Esophagus squamous epithelium (tissue), 5 donors: Measurements from ENCODE around the gene PSMD6. TPM values are rescaled to one million over a fixed set of nuclear protein-coding genes. Genes with fewer than 3 reads are reported as not detected.

Experiments used
- DNase-seq: peaks from one replicate; lab custom pipeline; 2025; lab: John Stamatoyannopoulos, UW
- H3K27ac ChIP-seq, 4 donors: fragments of 200-600 bp; sonication (generic); one replicate each; pipeline ENCODE4 v1.5.1; 2016 to 2019; ENCODE audit warnings: mild to moderate bottlenecking in 1 of 4
- H3K27me3 ChIP-seq, 4 donors: fragments of 200-600 bp; sonication (generic); 1 replicate in 3 of 4; 2 replicates in 1 of 4; pipeline versions ENCODE4 v1.5.1 to v1.6.0; 2017 to 2021; ENCODE audit warnings: antibody characterized with exemption in 1 of 4
- H3K36me3 ChIP-seq, 3 donors: fragments of 200-600 bp; sonication (generic); one replicate each; pipeline ENCODE4 v1.5.1; 2016 to 2019
- H3K4me1 ChIP-seq, 3 donors: fragments of 200-600 bp; sonication (generic); one replicate each; pipeline ENCODE4 v1.5.1; 2017 to 2019
- H3K4me3 ChIP-seq, 4 donors: fragments of 200-600 bp; sonication (generic); 1 replicate in 3 of 4; 2 replicates in 1 of 4; pipeline ENCODE4 v1.5.1; 2016 to 2019; ENCODE audit warnings: mild to moderate bottlenecking in 2 of 4, moderate library complexity in 1 of 4
- H3K9me3 ChIP-seq, 3 donors: fragments of 200-600 bp; sonication (generic); one replicate each; pipeline ENCODE4 v1.5.1; 2016 to 2019
- POLR2A ChIP-seq, 4 donors: fragments of 450-650 bp; IDR thresholded peaks; one replicate each; pipeline ENCODE4 v1.6.1; 2017; ENCODE audit warnings: antibody characterized with exemption in 4 of 4, mild to moderate bottlenecking in 4 of 4, moderate library complexity in 3 of 4
- WGBS, 2 donors: methylation state at CpG; one replicate each; pipeline ENCODE4 v1.1.5; 2018; 5-methylcytosine and 5-hydroxymethylcytosine counted together
- intact Hi-C: fragments of 100-400 bp; cut with DNase I; formaldehyde crosslinking; loops from one replicate; pipeline ENCODE4 v1.15.0; 2022
- total RNA-seq, 4 donors: library from RNA; depleted of rRNA; stranded (reverse); fragments of >200 nt; gene quantifications; one replicate each; pipeline ENCODE4 v1.1.0, GENCODE V29; 2016
- TF ChIP-seq, protein P1 (sequence below), 6 experiments: fragments of 450-650 bp in 4 of 6; fragments of 200-600 bp in 2 of 6; sonication (generic) in 2 of 6; IDR thresholded peaks; one replicate each; pipeline ENCODE4 v1.5.1; 2016 to 2019; ENCODE audit warnings: antibody characterized with exemption in 6 of 6, mild to moderate bottlenecking in 4 of 6, moderate library complexity in 4 of 6
- donor health status: DM: yes; HTN: yes; CAD: no.

Gene PSMD6
- total RNA-seq, 4 donors from 2014 or later = 53.1 to 102 (median 81.6) TPM

DNA sequence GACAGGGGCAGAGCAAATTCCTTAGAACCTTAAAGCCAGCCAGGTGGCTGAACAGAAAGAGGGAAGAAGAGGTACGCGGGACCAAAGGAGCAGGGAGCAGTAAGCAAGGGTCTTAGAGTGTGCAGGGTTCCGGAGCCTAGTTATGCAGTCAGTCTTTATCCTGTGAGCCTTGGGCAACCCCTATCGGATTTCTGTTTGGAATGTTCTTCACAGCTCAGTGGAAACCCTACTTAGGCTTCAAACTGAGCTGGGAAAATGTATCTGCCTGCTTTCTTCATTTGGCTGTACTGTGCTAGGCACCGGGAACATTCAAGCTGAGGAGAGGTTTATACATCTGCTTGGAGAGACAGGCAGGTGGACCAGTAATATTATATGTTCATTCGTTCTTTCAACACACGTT is 37.1 kb downstream of the PSMD6 start:
- 83 to 88% methylated on average over 7 of the region's 7 CpGs for whole genome bisulfite sequencing, 2 donors
- H3K27me3 ChIP-seq = no peaks in the 10 kb centered on the region
- intact Hi-C loops = no loop called here
- TF ChIP-seq POLR2A (IDR thresholded peaks at IDR 0.05) = no peak
- TF ChIP-seq, protein P1, sequence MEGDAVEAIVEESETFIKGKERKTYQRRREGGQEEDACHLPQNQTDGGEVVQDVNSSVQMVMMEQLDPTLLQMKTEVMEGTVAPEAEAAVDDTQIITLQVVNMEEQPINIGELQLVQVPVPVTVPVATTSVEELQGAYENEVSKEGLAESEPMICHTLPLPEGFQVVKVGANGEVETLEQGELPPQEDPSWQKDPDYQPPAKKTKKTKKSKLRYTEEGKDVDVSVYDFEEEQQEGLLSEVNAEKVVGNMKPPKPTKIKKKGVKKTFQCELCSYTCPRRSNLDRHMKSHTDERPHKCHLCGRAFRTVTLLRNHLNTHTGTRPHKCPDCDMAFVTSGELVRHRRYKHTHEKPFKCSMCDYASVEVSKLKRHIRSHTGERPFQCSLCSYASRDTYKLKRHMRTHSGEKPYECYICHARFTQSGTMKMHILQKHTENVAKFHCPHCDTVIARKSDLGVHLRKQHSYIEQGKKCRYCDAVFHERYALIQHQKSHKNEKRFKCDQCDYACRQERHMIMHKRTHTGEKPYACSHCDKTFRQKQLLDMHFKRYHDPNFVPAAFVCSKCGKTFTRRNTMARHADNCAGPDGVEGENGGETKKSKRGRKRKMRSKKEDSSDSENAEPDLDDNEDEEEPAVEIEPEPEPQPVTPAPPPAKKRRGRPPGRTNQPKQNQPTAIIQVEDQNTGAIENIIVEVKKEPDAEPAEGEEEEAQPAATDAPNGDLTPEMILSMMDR (IDR thresholded peaks at IDR 0.05) = no peak
- peaks cover 6 to 100% (median 41%) of the 10 kb centered on the region in 3 donors for H3K36me3 ChIP-seq
- no peak for DNase-seq
- peaks cover 0 to 8% (median 0%) of the 10 kb centered on the region in 3 donors for H3K4me1 ChIP-seq
- H3K4me3 ChIP-seq = no peak overlapping the region
- no peaks in the 10 kb centered on the region for H3K9me3 ChIP-seq
- no peak overlapping the region for H3K27ac ChIP-seq

DNA sequence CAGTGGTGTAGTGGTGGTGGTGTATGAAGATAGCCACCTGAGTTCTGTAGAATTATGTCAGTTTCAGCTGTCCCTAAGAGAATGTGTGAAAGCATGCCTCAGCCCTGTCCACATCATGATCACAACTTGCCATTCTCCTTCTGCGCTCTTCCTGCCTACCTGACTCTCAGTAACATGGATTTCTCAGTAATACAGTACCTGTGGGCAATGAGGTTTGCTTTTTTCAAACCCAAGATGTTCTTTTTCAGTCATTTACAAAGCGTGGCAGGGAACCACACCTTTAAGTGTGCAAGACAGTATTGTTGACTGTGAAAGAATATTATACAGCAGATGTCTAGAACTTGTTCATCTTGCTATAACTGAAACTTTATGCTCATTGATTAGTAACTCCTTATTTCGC is 38.9 kb downstream of the PSMD6 start:
- no peak for TF ChIP-seq POLR2A (IDR thresholded peaks at IDR 0.05)
- TF ChIP-seq, protein P1 (IDR thresholded peaks at IDR 0.05) = no peak
- Histone ChIP-seq H3K36me3 (peaks cover 0 to 96% (median 37%) of the 10 kb centered on the region in 3 donors), H3K27ac (no peak overlapping the region), H3K4me1 (peaks cover 0 to 24% (median 1%) of the 10 kb centered on the region in 3 donors), H3K27me3 (no peaks in the 10 kb centered on the region), H3K4me3 (no peak overlapping the region), H3K9me3 (no peaks in the 10 kb centered on the region)
- intact Hi-C loops = no loop called here
- WGBS, 2 donors = 93 to 94% methylated on average over 3 of the region's 3 CpGs
- no peak for DNase-seq

DNA sequence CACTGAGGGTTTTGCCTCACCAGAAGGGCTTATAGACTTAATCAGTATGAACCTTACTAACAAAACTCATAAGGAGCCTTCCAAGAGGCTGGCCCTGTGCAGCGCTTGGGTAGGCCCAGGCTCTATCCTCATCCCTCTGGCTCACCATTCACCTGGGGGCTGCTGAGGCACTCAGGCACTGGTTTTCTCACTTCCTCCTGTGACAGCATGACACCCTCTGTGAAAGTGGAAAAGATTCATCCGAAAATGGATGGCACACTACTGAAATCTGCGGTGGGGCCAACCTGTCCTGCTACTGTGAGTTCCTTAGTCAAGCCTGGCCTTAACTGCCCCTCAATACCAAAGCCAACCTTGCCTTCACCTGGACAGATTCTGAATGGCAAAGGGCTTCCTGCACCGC is 41.3 kb downstream of the PSMD6 start:
- peaks cover 0 to 72% (median 26%) of the 10 kb centered on the region in 3 donors for H3K36me3 ChIP-seq
- H3K4me3 ChIP-seq = no peak overlapping the region
- no peak for DNase-seq
- H3K4me1 ChIP-seq = peaks cover 11 to 46% (median 14%) of the 10 kb centered on the region in 3 donors
- no peaks in the 10 kb centered on the region for H3K9me3 ChIP-seq
- H3K27ac ChIP-seq = no peak overlapping the region
- 92 to 98% methylated on average over 3 to 4 of the region's 4 CpGs for WGBS, 2 donors
- intact Hi-C loops = no loop called here
- H3K27me3 ChIP-seq = no peaks in the 10 kb centered on the region
- TF ChIP-seq POLR2A (IDR thresholded peaks at IDR 0.05) = no peak
- TF ChIP-seq, protein P1 (IDR thresholded peaks at IDR 0.05) = no peak

DNA sequence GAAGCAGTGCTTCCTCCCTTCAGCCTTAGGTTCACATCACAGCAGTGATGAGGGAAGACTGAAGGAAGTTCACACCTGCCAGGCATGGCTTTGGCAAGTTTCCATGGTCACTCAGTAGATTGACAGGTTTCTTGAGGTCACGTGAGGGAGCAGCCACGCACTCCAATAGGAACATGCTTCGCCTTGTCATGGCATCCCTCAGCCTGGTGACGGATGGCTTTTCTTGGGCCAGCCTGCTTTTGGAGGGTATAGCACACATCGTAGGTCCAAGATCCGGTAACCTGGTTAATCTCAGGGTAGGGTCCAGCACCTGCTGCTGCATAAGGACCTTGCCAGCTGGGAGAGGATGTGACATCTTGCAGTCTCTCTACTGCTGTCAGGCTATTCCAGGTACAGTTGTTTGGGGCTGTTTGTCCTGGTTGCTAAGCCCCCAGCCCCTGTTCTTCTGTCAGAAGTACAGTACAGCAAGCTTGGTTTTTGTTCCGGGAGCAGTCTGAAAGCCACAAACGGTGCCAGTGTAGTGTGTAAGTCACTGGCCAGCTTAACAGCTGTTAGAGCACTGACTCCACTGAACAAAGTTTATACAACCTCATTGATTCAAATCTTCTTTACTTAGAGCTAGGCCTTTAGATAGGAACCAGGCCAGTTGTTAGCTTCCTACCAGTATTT is 42.3 kb downstream of the PSMD6 start:
- intact Hi-C loops = no loop called here
- TF ChIP-seq, protein P1 (IDR thresholded peaks at IDR 0.05) = no peak
- TF ChIP-seq POLR2A (IDR thresholded peaks at IDR 0.05) = no peak
- 72 to 84% methylated on average over 5 to 7 of the region's 8 CpGs for WGBS, 2 donors
- no peak overlapping the region for H3K4me3 ChIP-seq
- peaks cover 0 to 62% (median 26%) of the 10 kb centered on the region in 3 donors for H3K36me3 ChIP-seq
- DNase-seq = no peak
- H3K4me1 ChIP-seq = peaks cover 12 to 51% (median 25%) of the 10 kb centered on the region in 3 donors
- H3K27ac ChIP-seq = no peak overlapping the region
- no peaks in the 10 kb centered on the region for H3K27me3 ChIP-seq
- no peaks in the 10 kb centered on the region for H3K9me3 ChIP-seq

DNA sequence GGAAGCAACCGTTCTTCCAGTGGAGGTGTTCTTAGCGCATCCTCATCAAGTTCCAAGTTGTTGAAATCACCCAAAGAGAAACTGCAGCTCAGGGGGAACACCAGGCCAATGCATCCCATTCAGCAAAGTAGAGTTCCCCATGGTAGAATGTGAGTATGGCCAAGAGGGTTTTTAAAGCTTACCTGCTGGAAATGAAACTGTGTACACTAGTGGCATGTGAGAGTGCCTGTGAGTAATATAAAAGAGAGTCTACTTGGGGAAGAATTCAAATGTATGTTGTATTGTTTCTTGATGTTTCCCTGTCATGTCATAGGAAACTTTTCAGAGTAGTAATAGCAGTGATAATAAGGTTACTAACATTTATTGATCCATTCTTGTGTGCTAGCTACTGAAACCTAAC is 43.3 kb downstream of the PSMD6 start:
- H3K4me1 ChIP-seq = peaks cover 17 to 60% (median 28%) of the 10 kb centered on the region in 3 donors
- H3K36me3 ChIP-seq = peaks cover 0 to 53% (median 23%) of the 10 kb centered on the region in 3 donors
- WGBS, 2 donors = 75 to 91% methylated on average over 2 of the region's 2 CpGs
- DNase-seq = no peak
- H3K4me3 ChIP-seq = no peak overlapping the region
- H3K27ac ChIP-seq = peak overlapping the region in 2 of 4 donors; percentile 6 to 18
- no peaks in the 10 kb centered on the region for H3K27me3 ChIP-seq
- TF ChIP-seq, protein P1 (IDR thresholded peaks at IDR 0.05) = no peak
- TF ChIP-seq POLR2A (IDR thresholded peaks at IDR 0.05) = no peak
- intact Hi-C loops = no loop called here
- no peaks in the 10 kb centered on the region for H3K9me3 ChIP-seq
